Measurements from ENCODE around the gene MINDY2.

MINDY2 gene

GRCh38 chr15:58755350-58755749 lies 15.8 kb upstream of the MINDY2 start:
- no peak for TF ChIP-seq CTCF (conservative IDR thresholded peaks at IDR 0.05; ENCODE audit: low read depth, low read length)
- no peak overlapping the region for H3K4me3 ChIP-seq (ENCODE audit: low read depth, low read length)
- DNase-seq (ENCODE audit: low read depth) = no peak

DNA sequence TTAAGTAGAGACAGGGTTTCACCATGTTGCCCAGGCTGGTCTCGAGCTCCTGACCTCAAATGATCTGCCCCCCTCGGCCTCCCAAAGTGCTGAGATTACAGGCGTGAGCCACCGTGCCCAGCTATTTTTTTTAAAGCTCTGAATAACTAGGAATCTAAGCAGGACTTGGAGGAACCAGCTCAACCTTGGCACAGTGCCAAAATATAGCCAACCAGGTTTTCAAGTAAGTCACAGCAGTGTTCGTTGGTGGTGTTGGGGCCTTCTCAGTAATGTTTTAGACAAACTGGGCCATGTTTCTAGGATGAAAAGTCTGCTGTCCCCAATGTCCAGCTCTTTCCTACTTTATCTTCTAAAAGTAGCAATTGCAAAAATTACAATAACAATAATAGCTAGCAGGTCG lies 15.1 kb upstream of the MINDY2 start:
- H3K4me3 ChIP-seq (ENCODE audit: low read depth, low read length) = no peak overlapping the region
- peak; percentile 36 for DNase-seq (ENCODE audit: low read depth)
- no peak for TF ChIP-seq CTCF (conservative IDR thresholded peaks at IDR 0.05; ENCODE audit: low read depth, low read length)

DNA sequence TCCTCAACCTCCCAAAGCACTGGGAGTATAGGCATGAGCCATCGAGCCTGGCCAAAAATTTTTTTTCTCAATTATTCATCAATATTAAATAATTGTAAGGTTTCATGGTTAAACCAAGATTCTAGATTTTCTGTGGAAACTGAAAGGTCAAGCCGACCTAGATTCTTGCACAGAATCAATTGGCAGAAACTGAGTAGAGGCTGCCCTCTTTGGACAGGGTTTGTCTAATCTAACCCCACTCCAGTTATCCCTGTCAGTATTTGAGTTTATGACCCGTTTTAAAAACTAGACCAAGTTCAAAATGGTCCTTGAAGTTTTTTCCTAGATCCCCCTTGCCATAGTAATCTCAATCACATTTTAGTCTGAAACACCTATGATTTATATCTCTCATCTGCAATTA lies 13.0 kb upstream of the MINDY2 start:
- TF ChIP-seq CTCF (conservative IDR thresholded peaks at IDR 0.05; ENCODE audit: low read depth, low read length) = peak; percentile 50
- no peak overlapping the region for H3K4me3 ChIP-seq (ENCODE audit: low read depth, low read length)
- DNase-seq (ENCODE audit: low read depth) = peak; percentile 61

DNA sequence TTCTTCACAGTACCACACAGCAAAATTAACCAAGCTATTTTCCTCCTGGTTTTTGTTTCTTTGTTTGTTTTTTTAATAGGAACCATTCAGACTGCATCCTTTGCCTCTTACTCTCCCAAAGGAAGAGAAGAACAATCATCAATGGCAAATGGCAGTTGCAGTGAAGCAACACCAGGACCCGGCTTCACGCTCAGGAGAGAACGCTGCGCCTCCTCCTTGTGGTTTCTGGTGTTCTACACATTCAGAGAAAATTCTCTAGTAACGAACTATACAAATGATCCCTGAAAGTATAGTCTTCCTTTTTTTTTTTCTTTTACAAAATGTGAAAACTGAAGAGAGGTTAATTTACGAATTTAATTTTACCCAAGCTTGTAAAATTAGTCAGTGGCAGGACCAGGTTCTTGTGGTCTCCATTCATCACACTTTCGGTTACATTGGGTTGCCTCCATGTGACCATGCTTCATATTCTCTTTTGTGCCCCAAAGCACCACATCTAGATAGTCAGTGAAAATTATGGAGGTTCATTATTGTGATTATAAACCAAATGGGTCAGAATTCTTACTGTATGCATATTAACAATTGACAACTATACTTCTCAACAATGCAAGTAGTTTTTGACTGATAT lies 10.6 kb upstream of the MINDY2 start:
- no peak overlapping the region for H3K4me3 ChIP-seq (ENCODE audit: low read depth, low read length)
- peak; percentile 36 for TF ChIP-seq CTCF (conservative IDR thresholded peaks at IDR 0.05; ENCODE audit: low read depth, low read length)
- DNase-seq (ENCODE audit: low read depth) = no peak

DNA sequence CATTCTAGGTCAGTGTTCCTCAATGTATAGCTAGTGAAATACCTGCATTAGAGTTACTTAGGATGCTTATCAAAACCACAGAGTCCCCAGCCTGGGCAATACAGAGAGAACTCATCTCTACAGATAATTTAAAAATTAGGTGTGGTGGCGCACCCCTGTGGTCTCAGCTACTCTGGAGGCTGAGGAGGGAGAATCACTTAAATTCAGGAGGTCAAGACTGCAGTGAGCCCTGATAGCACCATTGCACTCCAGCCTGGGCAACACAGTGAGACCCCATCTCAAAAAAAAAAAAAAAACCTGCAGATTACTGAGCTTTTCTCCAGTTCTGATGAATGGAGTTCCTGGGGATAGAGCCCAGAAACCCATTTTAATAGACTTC lies 10.1 kb upstream of the MINDY2 start:
- no peak overlapping the region for H3K4me3 ChIP-seq (ENCODE audit: low read depth, low read length)
- no peak for TF ChIP-seq CTCF (conservative IDR thresholded peaks at IDR 0.05; ENCODE audit: low read depth, low read length)
- no peak for DNase-seq (ENCODE audit: low read depth)

- no peak overlapping the region for H3K4me3 ChIP-seq (ENCODE audit: low read depth, low read length)
- no peak for DNase-seq (ENCODE audit: low read depth)
- no peak for TF ChIP-seq CTCF (conservative IDR thresholded peaks at IDR 0.05; ENCODE audit: low read depth, low read length)
These were observed 8.8 kb upstream of the MINDY2 start for GRCh38 chr15:58762285-58762684.

DNA sequence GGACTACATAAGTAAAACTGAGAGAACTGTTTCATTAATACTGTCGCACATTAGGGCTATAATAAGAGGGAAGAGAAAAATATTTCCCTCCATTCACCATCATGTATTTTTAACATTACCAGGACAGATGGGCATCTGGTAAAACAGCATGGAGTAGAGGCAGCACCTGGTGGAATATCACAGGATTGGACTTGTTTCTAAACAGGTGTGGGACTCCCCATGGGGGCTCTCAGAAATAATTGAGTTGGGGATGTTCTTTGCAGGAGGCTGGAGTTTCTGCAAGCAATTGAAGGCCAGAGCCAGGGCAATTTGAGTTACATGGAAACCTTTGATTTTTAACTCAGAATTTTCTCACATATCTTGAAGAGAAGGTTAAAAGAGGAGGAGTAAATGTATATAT lies 8.4 kb upstream of the MINDY2 start:
- no peak overlapping the region for H3K4me3 ChIP-seq (ENCODE audit: low read depth, low read length)
- TF ChIP-seq CTCF (conservative IDR thresholded peaks at IDR 0.05; ENCODE audit: low read depth, low read length) = no peak
- no peak for DNase-seq (ENCODE audit: low read depth)

Data from choroid plexus epithelial cell (primary cell).